GM21515 (cell line): ENCODE measurements around the gene ADH1A.
"Not testable (repeated sequence)": the region's sequence is repeated elsewhere in the genome, so short reads cannot be mapped to it uniquely, and the experiment has no call there.

ENCODE experiments used
- ATAC-seq: cut with Tn5 transposase; IDR thresholded peaks from one replicate; pipeline ENCODE4 v1.9.1; 2021; ENCODE audit not compliant: unreplicated experiment

Gene ADH1A

DNA sequence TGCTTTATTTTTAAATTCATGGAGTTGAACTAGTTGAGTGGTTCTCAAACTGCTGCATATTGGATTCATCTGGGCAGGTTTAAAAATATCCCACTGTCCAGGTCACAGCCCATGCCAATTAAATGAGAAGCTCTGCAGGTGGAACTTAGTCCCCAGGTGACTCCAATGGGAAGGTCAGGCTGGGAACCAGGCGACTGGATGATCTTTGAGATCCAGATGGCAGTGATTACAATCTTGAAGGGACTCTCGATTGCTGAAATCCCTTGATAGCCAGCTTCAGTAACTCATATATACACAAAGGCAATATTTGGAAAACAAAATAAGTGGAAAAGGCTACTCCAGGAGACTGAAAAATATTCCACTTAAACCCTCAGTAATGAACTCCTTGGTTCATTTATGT is 8.1 kb downstream of the ADH1A start:
- no peak for ATAC-seq

- ATAC-seq: no peak
Measured at GRCh38 chr4:99281261-99281660, 9.5 kb downstream of the ADH1A start.

DNA sequence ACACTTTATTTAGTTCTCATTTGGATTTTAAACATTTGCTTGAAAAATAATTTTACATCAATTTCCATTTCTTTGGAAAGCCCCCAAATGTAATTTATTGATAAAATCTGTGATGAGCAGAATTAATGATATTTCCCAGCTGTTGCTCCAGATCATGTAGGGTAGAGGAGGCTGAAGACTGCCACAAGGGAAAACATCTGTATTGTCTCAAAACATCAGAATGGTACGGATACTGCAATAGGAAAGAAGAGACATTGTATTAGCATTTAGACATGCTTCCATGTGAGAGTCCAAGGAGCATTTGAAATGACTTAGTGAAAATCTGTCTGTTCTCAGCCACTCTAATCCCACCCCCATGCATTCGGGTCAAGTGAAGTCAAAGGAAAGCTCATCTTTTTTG is 14.4 kb downstream of the ADH1A start:
- ATAC-seq: no peak

GRCh38 chr4:99275885-99276284 is 14.9 kb downstream of the ADH1A start:
- no peak for ATAC-seq

GRCh38 chr4:99275050-99275449 is 15.7 kb downstream of the ADH1A start:
- no peak for ATAC-seq

GRCh38 chr4:99273704-99274103 is 17.1 kb downstream of the ADH1A start:
- ATAC-seq: no peak

DNA sequence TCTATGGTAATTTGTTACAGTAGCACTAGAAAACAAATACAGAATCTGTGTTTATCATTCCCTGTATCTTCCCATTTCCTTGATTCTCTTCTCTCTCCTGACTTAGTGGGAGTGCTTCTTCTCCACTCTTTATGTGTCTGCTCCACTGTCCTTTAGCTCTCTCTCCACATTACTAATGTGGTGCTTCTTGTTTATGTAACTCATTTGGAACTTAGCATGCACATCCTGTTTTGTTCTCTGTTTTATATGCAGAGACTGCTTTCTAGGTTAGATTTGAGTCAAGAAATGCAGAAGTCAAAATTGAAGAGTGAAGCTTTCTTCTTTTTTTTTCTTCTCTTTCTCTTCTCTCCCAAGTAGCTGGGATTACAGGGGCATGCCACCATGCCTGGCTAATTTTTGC is 25.9 kb downstream of the ADH1A start:
- no peak for ATAC-seq

DNA sequence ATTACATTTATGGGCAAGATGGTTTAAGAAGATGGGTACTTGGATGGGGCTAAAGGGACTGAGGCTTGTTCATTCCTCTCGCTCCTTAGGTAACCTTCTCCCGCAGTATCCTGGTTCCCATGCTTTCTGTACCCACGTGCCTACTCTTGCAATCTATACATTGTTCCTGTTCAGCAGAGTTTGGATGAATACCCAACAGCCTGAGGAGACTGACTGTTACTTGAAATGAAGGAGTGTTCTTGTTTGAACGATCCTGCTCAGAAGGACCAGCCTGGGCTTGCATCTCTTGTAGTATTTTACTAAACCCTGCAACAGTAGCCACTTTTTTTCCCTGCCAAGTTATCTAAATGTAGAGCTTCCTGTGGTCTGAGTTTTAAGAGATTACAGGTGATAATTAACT is 38.0 kb downstream of the ADH1A start:
- no peak for ATAC-seq

DNA sequence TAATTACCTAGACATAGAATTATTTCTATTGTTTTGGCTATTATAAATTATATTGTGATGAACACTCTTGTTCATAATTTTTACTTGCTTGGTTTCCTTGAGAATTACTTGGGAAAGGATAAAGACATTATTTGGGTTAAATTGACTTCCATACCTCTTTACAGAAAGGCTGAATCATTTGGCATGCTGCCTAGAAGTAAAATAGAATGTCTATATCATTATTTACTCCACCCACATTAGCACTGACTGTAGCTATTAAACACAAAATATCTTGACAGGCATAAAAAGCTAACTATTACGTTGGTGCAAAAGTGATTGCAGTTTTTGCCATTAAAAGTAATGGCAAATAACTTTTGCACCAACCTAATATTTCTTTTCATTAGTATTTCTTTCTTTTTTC is 42.1 kb downstream of the ADH1A start:
- ATAC-seq: no peak

GRCh38 chr4:99235955-99236354 is 54.8 kb downstream of the ADH1A start:
- no peak for ATAC-seq

- no peak for ATAC-seq
Measured at GRCh38 chr4:99234331-99235010, 56.3 kb downstream of the ADH1A start.

- ATAC-seq: not testable (repeated sequence)
Measured at GRCh38 chr4:99233397-99233796, 57.4 kb downstream of the ADH1A start.

GRCh38 chr4:99228706-99229105 is 62.1 kb downstream of the ADH1A start:
- not testable (repeated sequence) for ATAC-seq

GRCh38 chr4:99227646-99228045 is 63.1 kb downstream of the ADH1A start:
- ATAC-seq: not testable (repeated sequence)
